IPS DF 4.7 (cell line): ENCODE results near the gene ST6GALNAC1.
A peak's percentile ranks its signal among the peaks of the same experiment; 100 is the strongest.
"Not testable (repeated sequence)": the region's sequence is repeated elsewhere in the genome, so short reads cannot be mapped to it uniquely, and the experiment has no call there.

Experiments
- DNase-seq: peaks from one replicate; pipeline ENCODE4 v3.0.0-alpha.2; 2013; ENCODE audit warnings: low spot score; ENCODE audit errors: extremely low read depth

Gene ST6GALNAC1

DNA sequence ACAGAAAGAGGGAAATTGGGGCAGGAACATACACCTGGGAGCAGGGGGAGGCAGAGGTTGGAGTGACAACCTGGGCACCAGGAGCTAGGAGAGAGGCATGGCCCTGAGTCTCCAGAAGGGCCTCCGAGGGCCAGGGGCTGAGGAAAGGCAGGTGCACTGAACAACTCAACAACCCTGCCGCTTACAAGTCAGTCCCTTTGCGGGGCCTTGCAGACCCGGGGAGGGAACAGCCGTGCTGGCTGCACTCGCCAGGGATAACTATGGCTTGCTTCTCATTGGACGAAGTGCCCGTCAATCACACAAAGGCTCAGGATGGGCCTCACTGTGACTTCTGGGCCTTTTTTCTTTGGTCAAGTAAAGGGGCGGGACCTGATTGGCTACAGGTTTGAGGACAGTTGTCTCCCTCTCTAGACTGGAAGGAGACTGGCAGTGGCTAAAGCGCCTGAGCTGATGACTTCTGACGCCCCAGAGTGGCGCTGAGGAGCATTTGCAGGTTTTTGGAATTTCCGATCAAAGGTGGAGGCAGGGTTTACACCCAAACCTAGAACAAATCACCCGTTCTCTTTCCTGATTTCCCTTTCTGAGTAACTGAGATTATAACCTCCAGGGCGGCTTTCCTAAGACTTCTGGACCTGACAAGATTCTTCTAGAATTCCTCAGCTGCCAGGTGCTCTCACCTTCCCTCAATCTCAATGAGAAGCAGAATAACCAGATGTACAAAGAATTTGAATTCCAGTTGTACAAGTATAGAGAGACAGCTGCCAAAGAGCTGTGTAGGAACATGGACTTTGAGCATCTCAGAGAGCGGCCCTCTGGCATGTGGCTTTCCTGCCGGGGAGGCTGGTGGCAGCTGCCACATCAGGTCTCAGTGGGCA lies 30.3 kb downstream of the ST6GALNAC1 start:
- DNase-seq: peak; percentile 78

DNA sequence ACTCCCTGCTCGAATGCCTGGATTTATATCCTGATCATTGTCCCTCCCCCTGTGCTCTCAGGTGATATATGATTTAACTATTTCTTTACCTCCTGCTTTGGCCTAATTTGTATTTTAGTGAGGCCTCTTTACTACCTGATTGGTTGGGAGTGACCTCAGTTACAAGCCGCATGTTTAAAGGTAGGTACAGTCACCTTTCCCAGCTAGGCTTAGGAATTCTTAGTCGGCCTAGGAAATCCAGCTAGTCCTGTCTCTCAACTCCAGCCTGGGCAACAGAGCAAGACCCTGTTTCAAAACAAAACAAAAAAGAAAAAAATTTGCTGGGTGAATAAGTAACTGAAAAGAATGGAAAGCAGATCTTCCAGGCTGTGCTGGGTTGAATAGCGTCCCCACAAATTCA lies 31.1 kb downstream of the ST6GALNAC1 start:
- DNase-seq: no peak

DNA sequence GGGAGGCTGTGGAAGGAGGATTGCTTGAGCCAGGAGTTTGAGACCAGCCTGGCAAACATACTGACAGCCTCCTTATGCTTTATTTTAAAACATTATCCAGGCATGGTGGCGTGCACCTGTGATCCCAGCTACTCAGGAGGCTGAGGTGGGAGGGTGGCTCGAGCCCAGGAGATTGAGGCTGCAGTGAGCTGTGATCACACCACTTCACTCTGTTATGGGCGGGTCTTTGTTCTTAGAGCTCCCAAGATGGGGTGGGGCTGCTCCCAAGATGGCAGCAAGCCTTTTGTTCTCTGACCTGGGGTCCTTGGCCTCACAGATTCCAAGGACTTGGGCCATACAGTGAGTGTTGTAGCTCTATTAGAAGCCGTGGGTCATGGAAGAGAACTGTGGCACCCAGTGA lies 31.8 kb downstream of the ST6GALNAC1 start:
- DNase-seq: no peak

DNA sequence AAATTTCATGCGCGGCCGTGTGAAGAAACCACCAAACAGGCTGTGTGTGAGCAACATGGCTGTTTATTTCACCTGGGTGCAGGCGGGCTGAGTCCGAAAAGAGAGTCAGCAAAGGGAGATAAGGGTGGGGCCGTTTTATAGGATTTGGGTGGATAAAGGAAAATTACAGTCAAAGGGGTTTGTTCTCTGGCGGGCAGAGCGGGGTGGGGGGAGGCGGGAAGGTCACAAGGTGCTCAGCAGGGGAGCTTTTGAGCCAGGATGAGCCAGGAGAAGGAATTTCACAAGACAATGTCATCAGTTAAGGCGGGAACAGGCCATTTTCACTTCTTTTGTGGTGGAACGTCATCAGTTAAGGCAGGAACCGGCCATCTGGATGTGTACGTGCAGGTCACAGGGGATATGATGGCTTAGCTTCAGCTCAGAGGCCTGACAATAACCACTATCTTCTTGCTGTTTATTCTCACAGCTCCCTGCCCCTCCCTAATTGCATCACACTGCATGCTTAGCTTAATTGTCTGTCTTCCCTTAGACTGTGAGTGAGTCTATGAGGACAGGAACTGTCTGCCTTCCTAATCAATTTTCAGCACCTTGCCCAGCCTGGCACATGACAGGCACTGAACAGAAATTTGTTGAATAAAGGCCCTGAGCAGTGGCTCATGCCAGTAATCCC lies 32.3 kb downstream of the ST6GALNAC1 start:
- not testable (repeated sequence) for DNase-seq

DNA sequence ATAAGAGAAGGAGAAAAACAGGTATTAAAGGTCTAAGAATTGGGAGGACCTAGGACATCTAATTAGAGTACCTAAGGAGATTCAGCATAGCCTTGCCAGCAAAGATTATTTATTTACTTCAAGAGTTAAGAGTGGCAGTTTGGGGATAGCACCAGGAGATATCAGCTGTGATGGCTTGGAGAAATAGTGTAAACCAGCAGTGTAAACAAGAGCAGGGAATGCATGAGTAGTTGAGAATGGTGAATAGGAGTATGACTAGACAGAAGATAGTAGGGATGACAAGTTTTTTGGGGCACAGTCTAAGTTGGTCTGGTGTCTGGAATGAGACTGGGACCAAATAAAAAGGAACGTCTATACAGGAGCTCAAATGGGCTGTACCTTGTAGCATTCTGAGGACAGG lies 36.9 kb downstream of the ST6GALNAC1 start:
- DNase-seq: not testable (repeated sequence)

DNA sequence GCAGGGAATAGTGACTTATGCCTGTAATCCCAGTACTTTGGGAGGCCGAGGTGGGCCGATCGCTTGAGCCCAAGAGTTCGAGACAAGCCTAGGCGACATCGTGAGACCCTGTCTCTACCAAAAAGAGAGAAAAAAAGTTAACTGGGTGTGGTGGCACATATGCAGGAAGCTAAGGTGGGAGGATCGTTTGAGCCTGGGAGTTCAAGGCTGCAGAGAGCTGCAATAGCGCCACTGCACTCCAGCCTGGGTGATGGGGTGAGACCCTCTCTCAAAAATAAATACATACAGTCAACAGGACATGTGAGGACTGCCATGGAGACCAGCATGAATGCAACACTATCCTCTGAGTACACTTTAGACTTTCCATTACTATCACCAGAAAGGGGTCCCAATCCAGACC lies 42.5 kb downstream of the ST6GALNAC1 start:
- DNase-seq: no peak

DNA sequence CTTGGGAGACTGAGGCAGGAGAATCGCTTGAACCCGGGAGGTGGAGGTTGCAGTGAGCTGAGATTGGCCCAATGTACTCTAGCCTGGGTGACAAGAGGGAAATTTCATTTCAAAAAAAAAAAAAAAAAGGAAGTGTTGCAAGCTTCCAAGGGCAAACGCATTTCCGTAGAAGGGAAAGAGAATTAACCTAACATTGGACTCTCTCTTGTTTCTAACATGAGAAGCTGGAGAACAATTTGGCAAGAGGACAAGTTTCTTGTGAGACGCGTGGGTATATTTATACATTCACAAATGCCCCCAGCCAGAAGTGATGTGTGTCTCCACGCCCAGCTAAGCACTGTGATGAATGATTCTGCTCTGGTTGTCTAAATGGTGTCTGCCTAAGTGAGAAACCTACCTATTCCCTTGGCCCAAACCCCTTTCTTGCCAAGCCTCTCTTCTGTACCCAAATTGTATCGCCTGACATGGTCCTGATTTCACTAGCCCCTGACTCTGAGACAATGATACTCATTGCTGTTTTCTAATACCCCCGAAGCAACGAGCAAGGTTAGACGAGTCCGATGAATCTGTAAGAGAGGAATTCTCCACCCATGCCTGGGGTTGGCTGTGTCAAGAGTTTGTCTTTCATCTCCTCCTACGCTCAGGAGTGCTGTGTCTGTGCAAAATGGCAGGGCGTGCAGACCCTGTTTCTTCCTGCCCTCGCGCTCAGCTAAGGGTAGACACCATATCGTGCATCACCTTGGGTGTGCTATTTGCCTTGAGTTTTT lies 43.7 kb downstream of the ST6GALNAC1 start:
- no peak for DNase-seq

DNA sequence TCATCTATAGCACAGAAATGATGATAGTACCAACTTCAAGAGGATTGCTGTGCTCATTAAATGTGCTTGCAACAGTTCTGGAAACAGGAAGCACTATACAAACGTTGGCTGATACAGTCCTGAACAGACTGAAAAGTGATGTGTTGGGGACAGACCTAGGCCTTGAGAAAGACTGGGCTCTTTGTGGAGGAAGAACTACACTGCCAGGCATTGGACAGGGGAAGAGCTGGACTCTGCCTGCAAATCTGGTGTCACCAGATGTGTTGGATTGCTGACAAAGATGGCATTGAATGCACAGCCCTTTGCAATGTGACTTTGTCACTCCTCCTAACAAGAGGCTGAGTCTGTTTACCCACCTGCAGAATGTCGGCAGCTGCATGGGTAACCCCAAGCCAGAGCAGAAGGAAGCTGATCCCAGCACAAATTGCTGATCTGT lies 45.5 kb downstream of the ST6GALNAC1 start:
- no peak for DNase-seq

DNA sequence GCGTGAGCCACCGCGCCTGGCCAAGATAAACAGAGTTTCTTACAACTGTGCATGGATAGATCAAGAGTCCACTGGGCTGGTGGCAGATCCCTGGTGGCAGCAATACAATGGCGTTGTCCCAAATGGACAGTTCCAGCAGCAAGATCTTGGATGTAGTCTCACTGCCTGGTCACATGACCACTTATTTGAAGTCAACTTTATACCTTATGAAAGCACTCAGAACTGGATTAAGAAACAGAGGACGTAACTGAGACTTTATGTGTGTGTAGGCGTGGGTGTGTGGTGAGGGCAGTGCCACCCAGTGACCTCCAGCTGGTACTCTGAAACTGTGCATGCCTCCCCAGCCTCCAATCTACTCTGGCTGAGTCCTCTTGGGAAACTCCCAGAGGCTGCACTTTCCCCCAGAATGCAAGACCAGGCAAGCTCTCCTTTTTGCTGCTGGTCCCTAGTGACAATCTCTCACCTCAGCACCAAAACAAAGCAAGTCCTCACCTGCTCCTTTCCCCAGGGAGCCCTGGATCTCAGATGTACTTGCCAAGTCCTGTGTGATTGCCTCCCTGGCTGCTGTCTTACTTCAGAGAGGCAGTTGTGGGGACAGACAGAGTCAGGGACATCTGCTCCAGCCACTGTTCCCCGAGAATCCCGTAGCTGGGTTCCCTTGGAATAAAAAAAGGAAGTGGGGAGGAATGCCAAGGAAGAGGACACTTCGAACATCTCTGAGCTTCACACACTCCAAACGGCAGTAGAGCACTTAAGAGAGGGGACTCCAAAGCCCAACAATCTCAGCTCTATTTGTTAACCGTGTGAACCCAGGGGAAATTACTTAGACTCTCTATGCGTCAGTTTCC lies 46.2 kb downstream of the ST6GALNAC1 start:
- no peak for DNase-seq

DNA sequence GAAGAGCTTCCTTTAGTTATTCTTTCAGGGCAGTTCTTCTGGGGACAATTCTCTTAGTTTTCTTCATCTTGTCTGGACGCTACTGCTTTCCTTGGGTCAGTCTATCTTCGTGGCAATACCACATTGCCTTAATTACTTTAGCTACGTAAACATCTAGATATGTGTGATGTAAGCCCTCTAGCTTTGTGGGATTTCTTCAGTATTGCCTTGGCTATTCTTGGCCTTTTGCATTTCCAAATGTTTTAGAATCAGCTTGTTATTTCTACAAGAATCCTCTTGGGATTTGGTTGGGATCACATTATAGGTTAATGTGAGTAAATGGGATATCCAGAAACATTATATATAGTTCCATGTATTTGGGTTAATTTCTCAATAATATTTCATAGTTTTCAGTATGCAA lies 48.9 kb downstream of the ST6GALNAC1 start:
- no peak for DNase-seq

DNA sequence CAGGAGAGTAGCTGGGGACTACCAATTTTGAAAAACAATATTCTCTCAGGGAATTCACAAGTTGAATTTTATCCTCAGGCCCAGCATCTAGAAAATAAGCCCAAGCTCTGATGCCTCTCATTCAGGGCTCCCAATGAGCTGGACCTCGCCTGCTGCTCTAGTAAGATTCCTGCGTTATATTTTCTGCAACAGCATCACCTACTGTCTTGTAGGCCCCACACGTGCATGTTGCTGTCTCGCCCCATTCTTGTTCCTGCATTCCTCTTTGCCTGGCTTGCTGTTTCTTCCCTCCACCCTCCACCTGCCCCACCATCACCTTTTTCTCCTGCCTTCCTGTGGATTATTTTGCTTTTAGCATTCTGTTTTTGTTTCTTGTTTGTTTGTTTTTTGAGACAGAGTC lies 49.6 kb downstream of the ST6GALNAC1 start:
- no peak for DNase-seq

DNA sequence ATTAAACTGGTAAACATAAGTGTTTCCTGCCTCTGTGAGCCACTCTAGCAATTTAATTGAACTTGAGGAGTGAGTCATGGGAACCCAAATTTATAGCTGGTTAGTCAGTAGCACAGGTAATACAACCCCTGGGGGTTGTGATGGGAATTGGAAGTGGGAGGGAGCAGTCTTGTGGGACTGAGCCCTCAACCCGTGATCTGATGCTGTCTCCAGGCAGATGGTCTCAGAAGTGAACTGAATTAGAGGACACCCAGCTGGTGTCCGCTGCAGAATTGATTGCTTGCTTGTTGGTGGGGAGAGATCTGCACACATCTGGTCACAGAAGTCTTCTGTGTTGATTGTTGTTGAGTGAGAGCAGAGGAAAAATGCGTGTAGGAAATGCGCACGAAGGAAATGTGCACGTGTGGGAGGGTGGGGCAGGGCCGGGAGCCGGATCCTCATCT lies 50.2 kb downstream of the ST6GALNAC1 start:
- DNase-seq: no peak

DNA sequence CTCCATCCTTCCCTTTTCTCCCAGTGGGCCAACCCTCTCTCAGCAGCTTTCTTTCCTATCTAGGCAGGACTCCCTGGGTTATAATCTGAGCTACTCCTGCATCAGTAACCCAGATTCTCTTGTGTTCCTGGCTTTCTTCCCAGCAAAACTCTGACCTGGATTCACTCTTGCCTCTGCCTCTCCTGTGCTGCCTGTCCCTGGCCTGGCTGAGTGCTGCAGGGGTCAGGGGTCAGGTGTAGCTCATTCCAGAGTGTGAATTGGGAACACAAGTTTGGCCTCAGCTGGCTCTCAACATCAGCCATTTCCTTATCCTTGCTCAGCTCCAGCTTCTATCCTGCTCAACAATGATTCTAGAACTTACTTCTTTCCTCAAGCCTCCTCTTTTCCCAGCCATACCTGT lies 55.4 kb downstream of the ST6GALNAC1 start:
- DNase-seq: no peak

DNA sequence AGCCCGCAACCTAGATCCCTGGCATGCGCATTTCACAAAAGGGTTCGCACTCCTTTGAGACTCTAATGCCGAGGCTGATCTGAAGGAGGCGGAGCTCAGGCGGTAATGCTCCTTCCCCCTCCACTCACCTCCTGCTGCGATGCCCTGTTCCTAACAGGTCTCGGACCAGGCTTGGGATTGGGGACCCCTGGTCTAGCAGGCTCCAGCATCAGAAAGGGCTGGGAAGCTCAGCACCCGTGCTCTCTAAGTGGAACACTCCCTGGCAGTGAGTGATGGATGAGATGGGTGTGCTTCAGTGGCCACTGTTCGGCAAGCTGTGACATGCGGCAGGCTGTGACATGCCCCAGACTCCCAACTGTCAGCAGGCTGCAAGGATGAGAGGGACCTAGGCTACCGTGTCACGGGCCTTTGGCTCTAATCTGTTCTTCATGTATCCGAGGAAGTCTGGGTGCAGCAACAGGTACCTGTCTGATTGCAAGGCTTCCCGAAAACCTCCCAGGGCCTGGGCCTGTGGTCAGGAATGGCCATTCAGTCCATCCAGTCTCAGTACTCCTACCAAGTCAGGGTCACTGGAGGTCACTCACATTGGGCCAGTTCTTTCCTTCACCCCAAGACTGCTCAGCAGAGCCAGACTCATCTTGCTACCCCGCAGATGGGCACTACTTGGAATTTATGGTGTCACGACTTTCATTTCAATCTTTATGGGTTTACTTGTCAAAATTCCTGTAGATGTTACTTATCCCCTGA lies 56.6 kb downstream of the ST6GALNAC1 start:
- no peak for DNase-seq

DNA sequence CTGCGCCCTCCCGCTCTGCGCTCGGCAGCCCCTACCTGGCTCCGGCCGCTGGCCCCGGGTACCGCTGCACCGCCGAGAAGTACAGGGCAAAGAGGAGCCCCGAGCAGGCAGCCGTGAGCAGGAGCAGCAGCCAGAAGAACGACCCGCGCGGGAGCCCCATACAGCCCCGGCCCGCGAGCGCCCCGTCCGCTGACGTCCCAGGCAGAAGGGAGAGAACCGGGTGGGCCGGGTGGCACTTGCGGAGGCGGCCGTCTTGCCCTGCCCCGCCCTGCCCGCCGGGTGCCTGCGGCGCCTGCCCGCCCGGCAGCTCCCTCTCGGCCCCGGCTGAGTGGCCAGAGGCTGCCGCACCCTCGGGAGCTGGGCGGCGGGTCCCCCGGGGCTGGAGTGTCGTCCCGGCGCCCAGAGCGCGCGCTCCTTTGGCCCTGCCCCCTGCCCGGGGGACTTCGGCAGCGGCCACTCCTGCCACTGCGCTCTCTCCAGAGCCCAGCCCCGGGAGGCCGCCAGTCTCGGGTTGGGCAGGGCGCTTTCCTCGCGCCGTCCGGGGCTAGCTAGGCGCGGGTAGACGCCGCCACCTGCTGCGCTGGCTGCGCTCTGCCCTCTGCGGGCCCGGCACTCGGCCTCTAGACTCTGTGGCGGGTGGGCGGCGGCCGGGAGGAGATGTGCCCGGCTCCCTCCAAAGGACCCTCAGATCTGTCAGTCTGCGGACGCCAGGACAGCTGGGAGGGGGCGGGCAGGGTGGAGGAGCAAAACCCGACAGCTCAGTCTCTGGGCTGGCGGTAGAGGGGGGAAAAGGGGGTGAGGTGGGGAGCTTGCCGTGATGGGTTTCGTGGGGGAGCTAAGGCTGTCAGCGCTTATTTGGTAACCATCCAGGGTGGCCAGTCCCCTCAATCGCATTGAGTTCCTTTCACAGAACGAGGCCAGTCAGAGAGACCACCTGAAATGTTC lies 57.6 kb downstream of the ST6GALNAC1 start, which contains the start of gene ST6GALNAC2:
ST6GALNAC2 (minus strand) TSS at position 212 of the 945 bp plus-strand sequence; CDS start at position 160, 52 bp downstream.
- DNase-seq: no peak

DNA sequence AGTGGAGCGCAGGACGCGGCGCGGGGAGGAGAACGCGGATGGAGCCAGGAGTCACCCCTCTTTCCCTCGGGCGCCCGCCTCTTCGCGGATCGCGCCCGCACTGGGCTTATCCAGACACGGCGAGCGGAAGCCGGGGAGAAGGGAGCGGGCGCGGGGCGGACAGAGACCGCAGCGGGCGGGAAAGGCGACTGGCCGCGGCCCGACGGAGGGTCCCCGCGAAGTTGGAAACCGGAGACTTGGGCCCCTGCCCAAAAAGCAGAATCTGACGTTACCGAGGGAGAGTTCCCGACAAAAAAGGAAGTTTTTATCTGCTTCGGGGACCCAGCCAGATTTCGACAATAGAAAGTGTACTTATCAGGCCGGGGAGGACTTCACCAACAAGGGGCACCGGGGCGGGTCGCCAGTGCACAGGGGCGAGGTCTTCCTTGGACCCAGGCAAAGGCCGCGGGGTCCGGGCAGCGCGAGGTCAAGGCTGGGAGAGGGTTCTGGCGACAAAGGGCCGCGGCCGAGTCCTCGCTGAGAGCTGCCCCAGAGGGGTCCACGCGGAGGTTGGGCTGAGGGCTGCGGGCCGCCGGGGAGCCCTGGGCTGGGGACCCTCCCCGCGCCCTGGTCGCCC lies 58.4 kb downstream of the ST6GALNAC1 start:
- DNase-seq: no peak

DNA sequence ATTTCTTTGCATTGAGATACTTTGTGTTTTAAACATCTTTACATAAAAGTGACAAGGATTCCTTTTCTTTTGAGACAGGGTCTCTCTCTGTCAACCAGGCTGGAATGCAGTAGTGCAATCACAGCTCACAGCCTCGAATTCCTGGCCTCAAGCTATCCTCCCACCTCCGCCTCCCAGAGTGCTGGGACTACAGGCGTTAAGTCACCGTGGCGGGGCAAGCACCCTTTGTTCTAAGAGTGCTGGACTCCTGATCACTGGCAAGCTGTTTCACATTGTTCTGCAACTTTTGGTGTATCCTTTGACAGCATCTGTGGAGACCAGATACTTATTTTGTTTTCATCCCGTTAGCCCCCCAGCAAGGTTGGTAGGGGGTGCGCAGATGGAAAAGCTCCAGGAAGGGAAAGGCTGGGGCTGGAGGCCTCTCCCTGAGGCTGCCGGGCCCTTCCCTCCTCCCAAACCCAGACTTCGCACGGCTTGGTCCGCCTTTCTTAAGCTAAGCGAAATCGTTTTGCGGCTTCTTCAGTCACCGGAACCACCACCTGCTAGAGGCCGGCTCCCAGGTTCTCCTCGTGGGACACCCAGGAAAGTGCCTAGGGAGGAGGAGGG lies 59.0 kb downstream of the ST6GALNAC1 start:
- no peak for DNase-seq

DNA sequence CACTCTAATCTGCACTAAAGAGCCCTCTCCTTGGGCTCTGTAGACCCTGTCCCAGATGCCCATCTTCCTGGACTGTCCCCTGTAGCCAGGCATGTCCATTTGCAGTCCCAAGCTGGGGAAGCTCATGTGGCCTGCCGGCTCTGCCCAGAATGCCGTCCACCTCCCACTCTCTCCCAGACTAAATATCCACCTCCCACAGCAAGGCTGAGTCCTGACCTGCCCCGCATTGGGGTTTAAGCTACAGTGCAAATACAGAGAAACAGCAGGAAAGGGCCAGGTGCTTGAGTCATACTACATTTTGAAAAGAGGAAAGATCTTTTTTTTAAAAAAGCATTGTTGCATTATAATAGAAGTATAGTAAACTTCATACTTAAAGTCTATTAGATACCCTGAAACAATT lies 60.9 kb downstream of the ST6GALNAC1 start:
- no peak for DNase-seq
